ENCODE results near the gene NDUFB2.
A peak's percentile ranks its signal among the peaks of the same experiment; 100 is the strongest.

GRCh38 chr7:140674899-140675701 lies 21.4 kb upstream of the NDUFB2 start:
- TF ChIP-seq ZNF501 (tag by site-specific recombination; IDR thresholded peaks at IDR 0.05) (no peak), ZBTB11 (tag by site-specific recombination; conservative IDR thresholded peaks at IDR 0.05; ENCODE audit: low read depth) (no peak), ZNF544 (tag by site-specific recombination; IDR thresholded peaks at IDR 0.05) (no peak), CTCF (tag by site-specific recombination; IDR thresholded peaks at IDR 0.05) (peak; percentile 67)
- TF ChIP-seq, protein P1, sequence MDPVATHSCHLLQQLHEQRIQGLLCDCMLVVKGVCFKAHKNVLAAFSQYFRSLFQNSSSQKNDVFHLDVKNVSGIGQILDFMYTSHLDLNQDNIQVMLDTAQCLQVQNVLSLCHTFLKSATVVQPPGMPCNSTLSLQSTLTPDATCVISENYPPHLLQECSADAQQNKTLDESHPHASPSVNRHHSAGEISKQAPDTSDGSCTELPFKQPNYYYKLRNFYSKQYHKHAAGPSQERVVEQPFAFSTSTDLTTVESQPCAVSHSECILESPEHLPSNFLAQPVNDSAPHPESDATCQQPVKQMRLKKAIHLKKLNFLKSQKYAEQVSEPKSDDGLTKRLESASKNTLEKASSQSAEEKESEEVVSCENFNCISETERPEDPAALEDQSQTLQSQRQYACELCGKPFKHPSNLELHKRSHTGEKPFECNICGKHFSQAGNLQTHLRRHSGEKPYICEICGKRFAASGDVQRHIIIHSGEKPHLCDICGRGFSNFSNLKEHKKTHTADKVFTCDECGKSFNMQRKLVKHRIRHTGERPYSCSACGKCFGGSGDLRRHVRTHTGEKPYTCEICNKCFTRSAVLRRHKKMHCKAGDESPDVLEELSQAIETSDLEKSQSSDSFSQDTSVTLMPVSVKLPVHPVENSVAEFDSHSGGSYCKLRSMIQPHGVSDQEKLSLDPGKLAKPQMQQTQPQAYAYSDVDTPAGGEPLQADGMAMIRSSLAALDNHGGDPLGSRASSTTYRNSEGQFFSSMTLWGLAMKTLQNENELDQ (tag by site-specific recombination; IDR thresholded peaks at IDR 0.05; ENCODE audit: low read depth): no peak
